ENCODE data around the gene RHOB. TPM values are rescaled to one million over a fixed set of nuclear protein-coding genes. Genes with fewer than 3 reads are reported as not detected.
A peak's percentile ranks its signal among the peaks of the same experiment; 100 is the strongest.

RHOB gene
- total RNA-seq, 4 donors from 2014 or later = 1,356 to 1,875 (median 1,699) TPM

GRCh38 chr2:20425371-20425881 lies 21.4 kb upstream of the RHOB start:
- Histone ChIP-seq H3K4me1 (peaks cover 0 to 67% (median 34%) of the 10 kb centered on the region in 4 donors), H3K27me3 (no peaks in the 10 kb centered on the region), H3K36me3 (no peaks in the 10 kb centered on the region), H3K27ac (peak overlapping the region in 2 of 4 donors; percentile 60 to 82), H3K9me3 (no peaks in the 10 kb centered on the region), H3K4me3 (no peak overlapping the region)
- WGBS, 2 donors = 85 to 92% methylated on average over 6 of the region's 6 CpGs
- TF ChIP-seq POLR2A (IDR thresholded peaks at IDR 0.05) (no peak), CTCF (IDR thresholded peaks at IDR 0.05) (no peak), EP300 (IDR thresholded peaks at IDR 0.05) (no peak)
- no peak for DNase-seq (ENCODE audit: low spot score in 2 of 2)

- Histone ChIP-seq H3K9me3 (no peaks in the 10 kb centered on the region), H3K27me3 (no peaks in the 10 kb centered on the region), H3K36me3 (no peaks in the 10 kb centered on the region), H3K4me1 (peaks cover 0 to 67% (median 34%) of the 10 kb centered on the region in 4 donors), H3K27ac (no peak overlapping the region), H3K4me3 (no peak overlapping the region)
- no peak for DNase-seq (ENCODE audit: low spot score in 2 of 2)
- no peak for TF ChIP-seq POLR2A (IDR thresholded peaks at IDR 0.05)
- no peak for TF ChIP-seq CTCF (IDR thresholded peaks at IDR 0.05)
- TF ChIP-seq EP300 (IDR thresholded peaks at IDR 0.05) = no peak
- 83 to 92% methylated on average over 2 of the region's 2 CpGs for WGBS, 2 donors
Observed at GRCh38 chr2:20425884-20426283, 21.0 kb upstream of the RHOB start.

DNA sequence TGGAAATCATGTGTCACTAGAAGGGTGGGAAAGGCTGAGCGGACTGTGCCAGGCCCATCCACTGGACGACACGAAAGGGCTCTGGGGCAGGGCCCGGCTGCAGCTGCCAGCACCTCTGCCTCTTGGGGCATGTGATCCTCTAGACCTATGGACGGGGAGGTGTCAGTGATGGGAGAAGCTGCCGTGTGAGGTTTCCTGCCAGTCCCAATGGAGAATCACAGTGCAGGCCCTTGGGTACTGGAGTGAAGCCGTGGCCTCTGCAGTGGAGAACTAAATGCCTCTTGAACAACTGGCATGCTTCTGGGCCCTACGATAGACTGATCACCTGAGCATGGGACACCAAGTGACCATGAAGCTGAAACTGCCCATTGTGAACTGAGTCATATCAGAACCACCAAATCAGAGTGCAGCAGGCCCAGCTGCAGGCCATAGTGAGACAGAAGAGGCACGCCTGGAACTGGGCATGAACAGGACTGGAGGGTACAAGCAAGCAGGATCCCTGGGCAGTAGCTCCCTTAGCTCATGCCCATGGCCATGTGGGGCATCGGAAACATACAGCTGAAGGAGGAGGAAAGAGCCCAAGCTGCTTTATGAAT lies 18.8 kb upstream of the RHOB start:
- H3K27ac ChIP-seq = no peak overlapping the region
- H3K27me3 ChIP-seq = no peaks in the 10 kb centered on the region
- WGBS, 2 donors = 87 to 93% methylated on average over 9 of the region's 10 CpGs
- H3K9me3 ChIP-seq = no peaks in the 10 kb centered on the region
- H3K4me3 ChIP-seq = no peak overlapping the region
- TF ChIP-seq EP300 (IDR thresholded peaks at IDR 0.05) (no peak), POLR2A (IDR thresholded peaks at IDR 0.05) (no peak), CTCF (IDR thresholded peaks at IDR 0.05) (no peak)
- no peak for DNase-seq (ENCODE audit: low spot score in 2 of 2)
- peaks cover 0 to 47% (median 16%) of the 10 kb centered on the region in 4 donors for H3K4me1 ChIP-seq
- no peaks in the 10 kb centered on the region for H3K36me3 ChIP-seq

DNA sequence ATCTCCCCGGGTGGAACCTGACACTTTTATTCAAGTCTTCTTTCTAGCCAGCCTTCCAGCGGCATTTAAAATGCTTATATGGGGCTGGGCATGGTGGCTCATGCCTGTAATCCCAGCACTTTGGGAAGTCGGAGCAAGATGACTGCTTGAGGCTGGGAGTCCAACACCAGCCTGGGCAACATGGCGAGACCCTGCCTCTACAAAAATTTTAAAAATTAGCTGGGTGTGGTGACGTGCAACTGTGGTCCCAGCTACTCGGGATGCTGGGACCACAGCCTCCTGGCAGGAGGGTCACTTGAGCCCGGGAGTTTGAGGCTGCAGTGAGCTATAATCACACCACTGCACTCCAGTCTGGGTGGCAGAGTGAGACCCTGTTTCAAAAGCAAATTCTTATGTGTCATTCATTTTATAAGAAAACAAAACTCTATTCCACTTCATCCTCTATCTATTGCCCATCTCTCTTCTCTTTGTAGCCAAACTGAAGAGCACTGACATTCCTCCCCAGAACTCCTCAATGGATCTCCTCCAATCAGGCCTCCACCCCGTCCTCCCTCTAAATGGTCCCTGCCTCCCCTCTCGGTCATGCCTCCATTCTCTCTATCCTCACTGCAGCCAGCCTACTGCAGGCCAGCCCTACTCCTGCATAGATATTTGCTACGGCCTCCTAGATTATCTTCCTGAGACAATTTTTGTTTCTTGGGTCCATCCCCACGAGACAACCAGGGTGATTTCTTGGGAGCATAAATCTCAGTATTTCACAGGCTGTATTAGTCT lies 18.0 kb upstream of the RHOB start:
- DNase-seq (ENCODE audit: low spot score in 2 of 2) = no peak
- TF ChIP-seq POLR2A (IDR thresholded peaks at IDR 0.05) (no peak), CTCF (IDR thresholded peaks at IDR 0.05) (no peak), EP300 (IDR thresholded peaks at IDR 0.05) (no peak)
- H3K36me3 ChIP-seq = no peaks in the 10 kb centered on the region
- 89 to 90% methylated on average over 11 of the region's 11 CpGs for WGBS, 2 donors
- H3K4me1 ChIP-seq = peaks cover 0 to 39% (median 13%) of the 10 kb centered on the region in 4 donors
- no peak overlapping the region for H3K4me3 ChIP-seq
- no peaks in the 10 kb centered on the region for H3K9me3 ChIP-seq
- peak overlapping the region in 1 of 4 donors; percentile 66 for H3K27ac ChIP-seq
- no peaks in the 10 kb centered on the region for H3K27me3 ChIP-seq

- no peaks in the 10 kb centered on the region for H3K36me3 ChIP-seq
- DNase-seq (ENCODE audit: low spot score in 2 of 2) = peak; percentile 15 to 33
- no peak for TF ChIP-seq CTCF (IDR thresholded peaks at IDR 0.05)
- peak in 1 of 2 donors; percentile 31 for TF ChIP-seq POLR2A (IDR thresholded peaks at IDR 0.05)
- TF ChIP-seq EP300 (IDR thresholded peaks at IDR 0.05) = peak in 1 of 2 donors; percentile 58
- peaks cover 0 to 33% (median 10%) of the 10 kb centered on the region in 4 donors for H3K4me1 ChIP-seq
- H3K9me3 ChIP-seq = no peaks in the 10 kb centered on the region
- peak overlapping the region in 3 of 4 donors; percentile 46 to 66 (median 53) for H3K27ac ChIP-seq
- no peak overlapping the region for H3K4me3 ChIP-seq
- WGBS, 2 donors = 33 to 55% methylated on average over 1 of the region's 1 CpG
- no peaks in the 10 kb centered on the region for H3K27me3 ChIP-seq
Observed at GRCh38 chr2:20429528-20429927, 17.3 kb upstream of the RHOB start.

All from tibial nerve (tissue), 4 donors.